Inflammatory macrophage treated with lipopolysaccharide for 1 hour (primary cell): Measurements from ENCODE around the gene ZNF610.
A peak's percentile ranks its signal among the peaks of the same experiment; 100 is the strongest.
"Not testable (repeated sequence)": the region's sequence is repeated elsewhere in the genome, so short reads cannot be mapped to it uniquely, and the experiment has no call there.

ENCODE experiments used
- DNase-seq, 2 donors: peaks; one replicate each; pipeline ENCODE4 v3.0.0-alpha.2; 2020 to 2022

The ZNF610 gene

DNA sequence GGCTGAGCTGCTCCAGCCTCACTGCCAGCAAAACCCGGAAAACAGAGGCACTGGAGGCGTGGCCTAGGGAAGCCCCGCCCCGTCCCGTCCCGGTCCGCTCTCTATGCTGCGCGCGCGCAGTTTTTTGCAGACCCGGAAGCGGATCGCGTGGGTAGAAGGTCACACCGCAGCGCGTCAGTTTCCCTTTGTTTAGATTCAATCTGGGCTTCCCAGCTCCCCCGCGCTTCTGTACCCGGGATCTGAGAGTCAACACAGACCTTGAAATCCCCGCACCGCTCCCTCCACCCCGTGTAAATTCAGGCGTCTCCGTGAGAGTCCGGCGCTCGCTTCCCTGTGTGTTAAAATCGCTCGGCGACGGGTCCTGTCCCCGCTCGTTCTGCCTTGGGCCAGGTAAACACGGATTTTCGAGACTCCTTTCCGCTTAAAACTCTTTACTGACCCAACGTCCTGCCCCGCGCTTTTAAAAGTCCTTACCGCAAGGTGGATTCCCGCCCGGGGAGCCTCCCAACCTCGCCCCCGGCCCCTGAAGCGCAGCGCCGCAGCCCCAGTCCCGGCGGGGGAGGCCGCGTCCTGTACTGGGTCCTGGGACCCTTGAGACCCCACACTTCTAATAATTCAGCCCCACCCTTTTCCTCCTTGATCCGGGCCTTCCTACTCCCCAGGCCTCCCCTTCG, at the start of gene ZNF610:
ZNF610 (plus strand) TSS at position 127 of the 674 bp plus-strand sequence. CDS start 12,930 bp downstream, outside the sequence.
- peak; percentile 92 to 93 for DNase-seq

DNA sequence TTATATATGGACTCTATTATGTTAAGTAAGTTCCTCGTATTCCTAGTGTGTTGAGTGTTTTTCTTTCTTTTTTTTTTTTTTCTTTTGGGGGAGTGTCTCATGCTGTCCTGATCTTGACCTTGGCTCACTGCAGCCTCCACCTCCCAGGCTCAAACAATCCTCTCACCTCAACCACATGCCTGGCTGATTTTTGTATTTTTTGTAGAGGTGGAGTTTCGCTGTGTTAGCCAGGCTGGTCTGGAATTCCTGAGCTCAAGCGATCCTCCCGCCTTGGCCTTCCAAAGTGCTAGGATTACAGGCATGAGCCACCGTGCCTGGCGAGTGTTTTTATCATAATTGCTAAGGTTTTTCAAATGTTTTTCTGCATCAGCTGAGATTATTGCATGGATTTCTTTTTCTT, 49.8 kb upstream of the ZNF610 start:
- no peak for DNase-seq

DNA sequence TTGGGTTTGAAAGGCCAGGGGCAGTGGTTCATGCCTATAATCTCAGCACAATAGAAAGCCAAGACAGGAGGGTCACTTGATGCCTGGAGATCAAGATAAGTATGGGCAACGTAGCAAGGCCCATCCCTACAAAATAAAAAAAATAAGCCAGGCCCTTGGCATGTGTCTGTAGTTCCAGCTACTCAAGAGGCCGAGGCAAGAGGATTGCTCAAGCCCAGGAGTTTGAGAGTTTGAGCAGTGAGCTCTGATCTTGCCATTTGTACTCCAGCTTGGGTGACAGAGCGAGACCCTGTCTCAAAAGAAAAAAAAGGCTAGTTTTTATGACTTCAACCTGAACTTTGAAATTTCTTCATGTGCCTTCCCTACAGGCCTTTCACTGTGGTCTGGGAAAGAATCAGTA, 44.3 kb upstream of the ZNF610 start:
- no peak for DNase-seq

DNA sequence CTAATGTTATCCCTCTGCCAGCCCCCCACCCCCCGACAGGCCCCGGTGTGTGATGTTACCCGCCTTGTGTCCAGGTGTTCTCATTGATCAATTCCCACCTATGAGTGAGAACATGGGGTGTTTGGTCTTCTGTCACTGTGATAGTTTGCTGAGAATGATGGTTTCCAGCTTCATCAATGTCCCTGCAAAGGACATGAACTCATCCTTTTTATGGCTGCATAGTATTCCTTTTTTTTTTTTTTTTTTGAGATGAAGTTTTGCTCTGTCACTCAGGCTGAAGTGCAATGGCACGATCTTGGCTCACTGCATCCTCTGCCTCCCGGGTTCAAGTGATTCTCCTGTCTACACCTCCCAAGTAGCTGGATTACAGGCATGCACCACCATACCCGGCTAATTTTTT, 43.1 kb upstream of the ZNF610 start:
- not testable (repeated sequence) for DNase-seq

DNA sequence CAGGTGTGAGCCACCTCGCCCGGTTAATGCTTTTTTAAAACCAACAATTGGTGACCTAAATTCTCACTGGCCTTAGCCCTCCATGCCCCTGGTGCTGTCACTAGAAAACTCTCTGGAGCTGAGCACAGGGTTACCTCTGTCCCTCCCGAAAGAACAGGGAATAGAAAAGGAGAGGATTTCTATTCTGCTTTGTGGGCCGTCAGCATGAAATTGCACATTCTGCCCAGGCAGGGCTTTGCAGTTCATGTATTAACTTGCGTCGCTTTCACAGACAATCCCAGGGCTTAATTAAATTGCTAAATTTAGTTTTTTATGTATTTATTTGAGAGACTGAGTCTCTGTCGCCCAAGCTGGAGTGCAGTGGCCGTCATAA, 39.7 kb upstream of the ZNF610 start:
- DNase-seq: peak in 1 of 2 donors; percentile 12

DNA sequence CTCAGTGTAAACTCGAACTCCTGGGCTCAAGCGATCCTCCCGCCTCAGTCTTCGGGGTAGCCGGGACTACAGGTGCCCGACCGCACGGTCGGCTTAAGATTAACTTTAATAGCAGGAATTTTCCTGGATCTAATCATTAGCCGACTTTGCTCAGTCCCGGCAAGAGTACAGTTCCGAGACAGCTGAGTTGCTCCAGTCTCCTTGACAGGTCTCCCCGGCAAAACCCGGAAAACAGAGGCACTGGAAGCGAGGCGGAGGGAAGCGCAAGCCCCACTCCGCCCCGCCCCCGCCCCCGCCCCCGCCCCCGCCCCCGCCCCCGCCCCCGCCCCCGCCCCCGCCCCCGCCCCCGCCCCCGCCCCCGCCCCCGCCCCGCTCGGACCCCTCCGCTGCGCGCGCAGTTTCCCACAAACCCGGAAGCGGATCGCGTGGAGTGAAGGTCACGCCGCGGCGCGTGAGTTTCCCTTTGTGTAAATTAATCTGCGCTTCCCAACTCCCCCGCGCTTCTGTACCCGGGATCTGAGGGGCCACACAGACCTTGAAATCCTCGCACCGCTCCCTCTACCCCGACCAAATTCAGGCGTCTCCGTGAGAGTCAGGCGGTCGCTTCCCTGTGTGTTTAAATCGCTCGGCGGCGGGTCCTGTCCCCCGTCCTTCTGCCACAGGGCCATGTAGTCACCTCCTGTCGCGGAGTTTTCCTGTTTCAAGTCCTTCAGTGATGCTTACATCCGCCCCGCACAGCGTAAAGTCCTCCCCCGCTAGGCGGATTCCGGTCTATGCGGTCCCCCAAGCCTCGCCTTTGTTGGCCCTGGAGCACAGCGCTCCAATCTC, 39.1 kb upstream of the ZNF610 start, which contains the start of gene ZNF480:
ZNF480 (plus strand) TSS at position 397 of the 828 bp plus-strand sequence. CDS start 3,244 bp downstream, outside the sequence.
- DNase-seq: peak; percentile 34

DNA sequence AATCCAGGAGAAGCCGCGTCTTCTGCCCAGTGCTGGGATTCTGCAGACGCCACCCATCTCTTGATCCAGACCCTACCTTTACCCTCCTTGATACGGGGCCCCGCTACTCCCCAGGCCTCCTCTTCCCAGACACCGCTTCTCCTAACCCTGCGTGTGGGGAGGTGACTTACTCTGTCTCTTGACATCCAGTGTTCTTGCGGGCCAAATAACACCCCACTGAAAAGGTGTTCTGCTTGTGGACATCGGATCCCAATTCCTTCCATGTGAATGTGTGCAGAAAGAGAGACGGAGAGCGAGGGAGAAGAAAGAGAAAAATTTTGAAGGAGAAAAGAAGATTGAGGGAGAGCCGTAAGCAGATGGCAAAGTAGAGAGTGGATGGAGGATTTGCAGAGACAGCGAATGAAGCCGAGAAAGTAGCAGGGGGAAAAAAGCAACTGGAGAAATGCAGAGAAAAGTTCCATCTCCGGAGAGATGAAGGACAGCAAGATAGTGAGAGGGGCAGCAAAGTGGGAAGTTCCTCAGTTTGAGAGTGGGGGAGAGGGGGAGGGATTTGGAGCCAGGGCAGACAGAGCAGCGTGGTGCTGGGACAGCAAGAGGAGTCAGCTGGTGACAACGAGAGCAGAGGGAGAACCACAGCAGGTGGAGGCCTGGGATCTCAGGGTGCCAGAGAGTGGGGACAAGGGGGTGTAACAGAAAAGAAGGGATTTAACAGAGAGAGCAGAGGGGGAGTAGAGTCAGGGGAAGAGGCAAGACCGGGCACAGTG, 38.3 kb upstream of the ZNF610 start:
- no peak for DNase-seq

DNA sequence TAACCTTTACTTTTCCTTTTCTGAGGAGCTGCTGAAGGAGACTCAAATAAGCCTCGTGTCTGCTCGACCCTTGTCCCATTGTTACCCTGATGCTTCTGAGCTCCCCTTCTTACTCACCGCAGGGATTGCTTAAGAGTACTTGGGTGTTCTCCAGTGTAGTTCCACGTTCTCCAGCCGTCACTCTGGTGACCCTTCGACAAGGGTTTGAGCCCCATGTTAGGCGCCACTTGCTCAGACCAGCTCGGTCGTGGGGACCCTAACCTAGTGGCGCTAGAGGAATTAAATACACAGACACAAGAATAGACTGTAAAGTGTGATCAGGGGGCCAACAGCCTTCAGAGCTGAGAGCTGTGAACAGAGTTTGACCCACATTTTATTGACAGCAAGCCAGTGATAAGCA, 28.8 kb upstream of the ZNF610 start:
- no peak for DNase-seq

DNA sequence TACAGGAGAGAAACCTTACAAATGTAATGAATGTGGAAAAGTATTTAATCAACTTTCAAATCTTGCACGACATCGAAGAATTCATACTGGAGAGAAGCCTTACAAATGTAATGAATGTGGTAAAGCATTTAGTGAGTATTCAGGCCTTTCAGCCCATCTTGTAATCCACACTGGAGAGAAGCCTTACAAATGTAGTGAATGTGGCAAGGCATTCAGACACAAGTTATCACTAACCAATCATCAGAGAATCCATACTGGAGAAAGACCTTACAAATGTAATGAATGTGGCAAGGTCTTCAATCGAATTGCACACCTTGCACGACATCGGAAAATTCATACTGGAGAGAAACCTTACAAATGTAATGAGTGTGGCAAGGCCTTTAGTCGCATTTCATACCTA, 13.6 kb upstream of the ZNF610 start:
- no peak for DNase-seq

DNA sequence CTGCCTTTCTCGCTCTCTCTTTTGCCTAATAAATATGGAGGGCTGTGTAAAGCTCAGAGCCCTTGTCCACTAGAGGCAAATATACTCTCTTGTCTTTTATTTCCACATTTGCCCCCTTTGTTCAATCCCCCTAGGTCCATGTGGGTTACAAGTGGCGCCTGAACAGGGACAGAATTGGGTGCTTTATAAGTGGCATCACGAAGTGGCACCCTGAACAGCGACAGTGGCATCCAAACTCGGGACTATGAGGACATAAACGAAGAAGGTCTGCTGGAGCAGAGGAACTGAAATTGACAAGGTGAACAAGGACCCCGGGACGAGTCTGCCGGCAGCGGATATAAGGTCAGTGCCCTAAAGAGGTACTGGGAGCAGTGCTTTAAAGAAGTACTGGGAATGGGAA, 4.3 kb upstream of the ZNF610 start:
- DNase-seq: no peak

DNA sequence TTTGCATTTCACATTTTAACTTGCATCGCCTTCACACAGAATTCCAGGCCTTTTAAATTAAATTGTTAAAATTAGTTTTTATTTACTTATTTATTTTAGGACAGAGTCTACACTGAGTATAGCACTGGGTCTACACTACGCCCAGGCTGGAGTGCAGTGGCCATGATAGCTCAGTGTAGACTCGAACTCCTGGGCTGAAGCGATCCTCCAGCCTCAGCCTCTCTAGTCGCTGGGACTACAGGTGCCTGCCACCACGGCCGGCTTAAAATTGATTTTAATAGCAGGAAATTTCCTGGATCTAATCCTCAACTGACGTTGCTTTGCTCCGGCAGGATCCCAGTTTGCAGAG, 301 bp upstream of the ZNF610 start:
- DNase-seq: no peak

DNA sequence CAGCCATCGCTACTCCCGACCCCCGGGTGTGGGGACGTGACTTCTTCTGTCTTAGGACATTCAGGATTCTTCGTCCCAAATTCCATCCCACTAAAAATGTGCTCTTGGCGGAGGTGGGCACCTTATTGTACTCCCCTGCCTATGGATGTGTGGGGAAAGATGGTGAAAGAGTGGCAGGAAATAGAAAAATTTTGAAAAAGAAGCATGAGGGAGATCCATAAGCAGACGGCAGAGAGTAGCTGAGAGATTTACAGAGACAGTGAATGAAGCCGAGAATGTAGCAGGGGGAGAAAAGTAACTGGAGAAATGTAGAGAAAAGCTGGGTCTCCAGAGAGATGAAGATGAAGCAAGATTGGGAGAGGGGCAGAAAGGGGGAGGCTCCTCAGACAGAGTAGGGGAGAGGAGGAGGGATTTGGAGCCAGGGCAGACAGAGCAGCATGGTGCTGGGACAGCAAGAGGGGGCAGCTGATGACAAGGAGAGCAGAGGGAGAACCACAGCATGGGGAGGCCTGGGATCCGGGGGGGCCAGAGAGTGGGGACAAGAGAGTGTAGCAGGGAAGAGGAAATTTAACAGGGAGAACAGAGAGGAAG, 843 bp downstream of the ZNF610 start:
- DNase-seq: no peak

DNA sequence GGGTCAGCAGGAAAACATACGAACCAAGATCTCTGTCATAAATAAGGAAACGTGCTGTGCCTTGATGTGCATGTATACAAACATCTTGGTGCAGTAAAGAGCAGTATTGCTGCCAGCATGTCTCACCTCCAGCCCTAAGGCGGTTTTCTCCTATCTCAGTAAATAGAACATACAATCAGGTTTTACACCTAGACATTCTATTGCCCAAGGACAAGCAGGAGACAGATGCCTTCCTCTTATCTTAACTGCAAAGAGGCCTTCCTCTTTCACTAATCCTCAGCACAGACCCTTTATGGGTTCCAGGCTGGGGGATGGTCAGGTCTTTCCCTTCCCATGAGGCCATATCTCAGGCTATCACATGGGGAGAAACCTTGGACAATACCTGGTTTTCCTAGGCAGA, 3.0 kb downstream of the ZNF610 start:
- DNase-seq: not testable (repeated sequence)

DNA sequence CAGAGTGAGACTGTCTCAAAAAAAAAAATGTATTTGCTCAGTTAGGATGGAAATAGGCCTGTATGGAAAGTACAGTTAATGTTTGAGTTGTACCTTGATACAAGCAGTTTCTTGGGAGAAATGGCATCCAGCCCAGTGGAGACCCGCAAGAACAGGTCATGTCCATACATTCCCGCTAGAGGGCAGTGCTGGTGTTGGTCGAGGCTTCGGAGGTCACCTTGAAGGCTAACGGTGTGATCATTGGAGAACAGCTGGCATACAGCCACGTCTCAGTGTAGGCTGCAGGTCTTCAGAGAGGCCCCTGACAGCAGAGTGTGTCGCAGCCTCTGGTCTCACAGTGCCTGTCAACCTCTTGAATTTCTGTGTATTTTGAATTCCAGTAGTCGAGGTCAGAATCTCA, 7.5 kb downstream of the ZNF610 start:
- DNase-seq: peak; percentile 13 to 38

DNA sequence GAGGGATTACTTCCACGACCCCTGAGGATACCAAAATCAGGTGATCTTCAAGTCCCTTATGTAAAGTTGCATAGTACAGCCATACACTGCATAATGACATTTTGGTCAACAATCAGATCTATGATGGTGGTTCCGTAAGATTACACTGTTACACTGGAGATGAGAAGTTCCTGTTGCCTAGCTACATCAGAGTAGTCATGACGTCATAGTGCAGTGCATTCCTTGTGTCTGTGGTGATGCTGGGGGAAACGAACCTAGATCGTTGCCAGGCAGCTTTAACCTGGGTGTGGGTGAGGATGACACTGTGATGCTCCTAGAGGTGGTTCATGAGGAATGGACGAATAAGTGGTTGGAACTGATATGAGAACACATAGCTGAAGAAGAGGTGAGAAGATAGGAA, 9.1 kb downstream of the ZNF610 start:
- DNase-seq: no peak

DNA sequence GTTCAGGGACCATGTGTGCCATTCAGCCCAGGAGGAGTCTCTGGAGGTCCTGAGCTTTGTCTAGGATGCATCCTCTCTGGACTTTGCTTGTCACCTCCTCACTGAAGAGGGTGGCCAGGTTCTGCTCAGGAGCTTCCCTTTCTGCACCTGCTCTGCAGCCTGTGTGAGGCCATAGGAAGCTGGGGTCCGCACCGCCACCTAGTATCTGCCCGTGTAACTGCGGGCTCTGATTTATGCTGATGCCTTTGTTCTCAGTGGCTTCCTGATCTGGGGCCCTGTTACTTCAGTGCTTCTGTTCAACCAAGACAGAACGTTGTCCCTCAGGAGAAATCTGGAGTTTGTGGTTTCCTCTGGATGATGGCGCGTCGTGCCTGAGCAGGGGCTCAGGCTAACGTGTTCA, 15.5 kb downstream of the ZNF610 start:
- DNase-seq: no peak

DNA sequence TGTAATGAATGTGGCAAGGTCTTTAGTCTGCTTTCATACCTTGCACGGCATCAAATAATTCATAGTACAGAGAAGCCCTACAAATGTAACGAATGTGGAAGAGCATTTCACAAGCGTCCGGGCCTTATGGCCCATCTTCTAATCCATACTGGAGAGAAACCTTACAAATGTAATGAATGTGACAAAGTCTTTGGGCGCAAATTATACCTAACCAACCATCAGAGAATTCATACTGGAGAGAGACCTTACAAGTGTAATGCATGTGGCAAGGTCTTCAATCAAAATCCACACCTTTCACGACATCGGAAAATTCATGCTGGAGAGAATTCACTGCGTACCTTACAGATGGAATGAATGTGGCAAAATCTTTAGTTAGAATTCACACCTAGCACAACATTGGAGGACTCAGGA, 30.4 kb downstream of the ZNF610 start:
- DNase-seq: no peak

DNA sequence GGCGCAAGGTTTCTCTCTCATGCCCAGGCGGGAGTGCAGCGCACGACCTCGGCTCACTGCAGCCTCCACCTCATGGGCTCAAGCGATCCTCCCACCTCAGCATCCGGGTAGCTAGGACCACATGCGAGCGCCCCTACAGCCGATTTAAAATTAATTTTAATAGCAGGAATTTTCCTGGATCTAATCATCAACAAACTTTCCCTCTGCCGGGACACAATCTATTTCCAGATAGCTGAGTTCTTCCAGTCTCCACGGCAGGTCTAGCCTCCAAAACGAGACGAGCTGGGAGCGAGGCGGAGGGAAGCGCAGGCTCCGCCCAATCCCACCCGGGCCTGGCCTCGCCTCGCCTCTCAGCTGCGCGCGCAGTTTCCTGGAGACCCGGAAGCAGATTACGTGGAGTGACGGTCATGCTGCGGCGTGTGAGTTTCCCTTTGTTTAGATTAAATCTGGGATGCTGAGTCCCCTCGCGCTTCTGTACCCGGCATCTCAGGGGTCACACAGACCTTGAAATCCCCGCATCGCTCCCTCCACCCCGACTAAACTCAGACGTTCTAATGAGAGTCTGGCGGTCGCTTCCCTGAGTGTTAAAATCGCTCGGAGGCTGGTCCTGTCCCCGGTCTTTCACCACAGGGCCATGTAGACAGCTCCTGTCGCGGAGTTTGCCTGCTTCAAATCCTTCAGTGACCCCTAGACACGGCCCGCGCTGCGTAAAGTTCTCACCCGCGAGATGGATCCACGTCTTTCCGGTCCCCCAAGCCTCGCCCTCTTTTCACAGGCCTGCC, 33.7 kb downstream of the ZNF610 start, which contains the start of gene ZNF880:
ZNF880 (plus strand) TSS at position 365 of the 782 bp plus-strand sequence; CDS start at position 408, 43 bp downstream.
- DNase-seq: peak; percentile 85 to 92

DNA sequence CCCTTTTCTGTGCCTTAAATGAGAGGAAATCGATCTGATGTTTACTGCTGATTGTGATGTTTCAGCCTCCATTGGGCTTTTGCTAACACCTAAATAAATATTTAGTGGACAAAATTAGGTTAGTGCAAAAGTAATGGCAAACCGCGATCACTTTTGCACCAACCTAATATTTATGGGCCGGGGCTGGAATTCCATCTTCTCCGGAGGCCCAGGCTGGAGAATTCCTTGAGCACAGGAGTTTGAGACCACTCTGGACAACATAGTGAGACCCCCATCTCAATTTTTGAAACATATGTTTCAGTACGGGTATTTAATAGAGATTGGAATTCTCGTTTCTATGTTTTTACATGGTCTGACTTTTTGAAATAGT, 34.3 kb downstream of the ZNF610 start:
- DNase-seq: no peak

DNA sequence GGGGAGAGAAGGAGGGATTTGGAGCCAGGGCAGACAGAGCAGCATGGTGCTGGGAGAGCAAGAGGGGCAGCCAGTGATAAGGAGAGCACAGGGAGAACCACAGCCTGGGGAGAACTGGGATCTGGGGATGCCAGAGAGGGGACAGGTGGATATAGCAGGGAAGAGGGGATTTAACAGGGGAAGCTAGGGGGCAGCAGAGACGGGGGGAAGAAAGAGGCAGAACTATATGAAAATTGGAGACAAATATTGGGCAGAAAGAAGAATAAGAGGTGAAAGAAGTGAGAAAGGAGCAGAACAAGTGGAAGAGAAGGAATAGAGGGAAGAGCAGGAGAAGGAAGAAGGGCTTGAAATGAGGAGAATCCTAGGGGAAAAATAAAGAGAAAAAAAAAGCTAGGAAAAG, 55.1 kb downstream of the ZNF610 start:
- DNase-seq: no peak

DNA sequence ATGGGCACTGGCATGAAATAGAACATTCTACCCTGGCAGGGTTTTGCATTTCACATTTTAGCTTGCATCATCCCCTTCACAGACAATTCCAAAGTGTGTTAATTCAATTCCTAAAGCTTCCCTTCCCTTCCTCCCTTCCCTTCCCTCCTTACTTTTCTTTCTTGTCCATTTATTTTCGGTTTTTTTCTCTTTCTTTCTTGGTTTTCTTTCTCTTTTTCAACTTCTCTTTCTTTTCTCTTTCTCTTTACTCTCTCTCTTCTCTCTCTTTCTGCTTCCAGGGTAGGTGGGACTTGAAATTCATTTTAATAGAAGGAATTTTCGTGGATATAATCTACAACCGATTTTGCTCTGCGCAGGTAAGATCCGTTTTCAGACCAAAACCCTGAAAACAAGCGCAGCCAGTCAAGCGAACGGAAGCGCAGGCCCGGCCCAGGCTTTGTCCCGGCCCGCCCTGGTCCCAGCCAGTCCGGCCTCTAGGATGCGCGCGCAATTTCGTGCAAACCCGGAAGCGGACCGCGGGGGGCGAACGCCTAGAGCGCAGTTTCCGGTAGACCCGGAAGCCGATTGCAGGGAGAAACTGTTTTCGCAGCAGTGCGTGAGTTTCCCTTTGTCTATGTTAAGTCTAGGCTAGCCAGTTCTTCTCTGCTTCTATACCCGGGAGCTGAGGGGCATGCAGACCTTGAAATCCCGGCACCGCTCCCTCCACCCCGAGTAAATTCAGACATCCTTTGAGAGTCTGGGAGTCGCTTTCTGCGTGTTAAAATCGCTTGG, 61.5 kb downstream of the ZNF610 start, which contains the start of gene ZNF528:
ZNF528 (plus strand) TSS at position 540 of the 771 bp plus-strand sequence. CDS start 4,165 bp downstream, outside the sequence.
- DNase-seq: peak; percentile 91 to 96
